Measurements from ENCODE around the gene PPP3R1.

The PPP3R1 gene

DNA sequence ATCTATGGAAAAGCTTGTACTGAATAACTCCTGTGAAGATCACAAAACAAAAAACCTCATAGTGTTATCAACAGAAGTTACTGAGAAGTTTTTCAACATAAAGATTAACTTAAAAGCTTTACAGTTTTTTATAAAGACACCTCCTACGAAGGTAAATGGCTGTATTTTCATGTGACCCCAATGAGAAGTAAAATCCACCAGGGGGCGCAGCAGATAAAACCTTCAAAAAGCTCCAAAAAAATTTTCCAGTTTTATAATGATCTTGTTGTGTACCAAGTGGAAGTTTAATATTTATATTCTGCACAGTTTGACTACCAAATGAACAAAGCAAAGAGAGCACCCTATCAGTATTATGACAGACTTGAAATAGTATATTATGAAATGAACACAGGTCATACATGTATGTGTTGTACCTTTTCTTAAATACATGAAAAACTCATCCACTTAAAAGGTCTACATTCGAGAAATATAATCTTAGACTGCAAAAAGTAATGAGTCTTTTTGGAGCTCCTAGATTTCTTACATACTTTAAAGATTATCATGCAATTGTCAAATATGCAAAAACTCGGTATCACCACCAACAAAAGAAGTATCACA lies 56.1 kb downstream of the PPP3R1 start:
- Histone ChIP-seq H3K9me3 (ENCODE audit: insufficient read depth, low read depth, low read length) (no peaks in the 10 kb centered on the region), H3K4me3 (ENCODE audit: low read depth, low read length) (no peak overlapping the region), H3K79me1 (ENCODE audit: low read length) (no peaks in the 10 kb centered on the region), H4K91ac (ENCODE audit: low read depth, low read length) (no peak overlapping the region), H3K79me2 (ENCODE audit: control insufficient read depth, insufficient read depth, low read length, poor library complexity) (no peaks in the 10 kb centered on the region), H3K4me2 (ENCODE audit: low read length) (no peak overlapping the region), H3K27me3 (ENCODE audit: insufficient read depth, low read length) (no peaks in the 10 kb centered on the region), H3K14ac (ENCODE audit: low read length) (no peak overlapping the region), H3K23ac (ENCODE audit: low read length) (no peak overlapping the region), H2BK5ac (ENCODE audit: low read depth, low read length, poor library complexity) (no peak overlapping the region), H2BK12ac (ENCODE audit: low read length) (no peak overlapping the region), H3K9ac (ENCODE audit: low read length) (no peak overlapping the region), H2BK120ac (ENCODE audit: insufficient read depth, low read length, poor library complexity) (no peak overlapping the region), H3K18ac (ENCODE audit: low read length) (no peak overlapping the region), H3K36me3 (ENCODE audit: control insufficient read depth in 1 of 2, insufficient read depth in 2 of 2, low read length in 2 of 2) (no peaks in the 10 kb centered on the region), H4K12ac (ENCODE audit: low read depth, low read length) (no peak overlapping the region), H3K27ac (ENCODE audit: low read depth, low read length) (no peak overlapping the region), H4K8ac (ENCODE audit: low read depth, low read length) (no peak overlapping the region), H2AK5ac (ENCODE audit: low read length) (no peak overlapping the region), H2AFZ (ENCODE audit: insufficient read depth, low read length, poor library complexity) (no peak overlapping the region), H3K4me1 (ENCODE audit: control insufficient read depth in 1 of 2, insufficient read depth in 2 of 2, low read length in 2 of 2) (no peaks in the 10 kb centered on the region), H3K4ac (ENCODE audit: low read depth, low read length) (no peak overlapping the region)
- WGBS (ENCODE audit: extremely low coverage, insufficient coverage, insufficient read length), result no CpG with 5 or more reads among the region's 4 CpGs
- DNase-seq, result peak; percentile 13 to 83

DNA sequence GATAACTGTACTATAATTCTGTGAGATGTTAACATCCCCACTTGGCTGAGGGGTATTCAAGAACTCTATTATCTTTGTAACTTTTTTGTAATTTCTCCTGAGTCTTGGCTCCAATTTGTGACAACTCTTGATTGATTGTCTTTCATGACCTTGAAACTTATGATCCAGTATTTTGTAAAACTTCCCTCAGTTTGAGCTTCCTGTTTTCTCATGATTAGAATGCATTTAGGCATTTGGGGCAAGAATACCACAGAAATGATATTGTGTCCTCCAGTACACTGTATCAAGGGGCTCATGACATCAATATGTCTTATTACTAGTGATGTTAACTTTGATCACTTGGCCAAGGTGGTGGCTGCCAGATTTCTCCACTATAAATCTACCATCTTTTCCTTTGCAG lies 57.2 kb downstream of the PPP3R1 start:
- no peaks in the 10 kb centered on the region for H3K4me1 ChIP-seq (ENCODE audit: control insufficient read depth in 1 of 2, insufficient read depth in 2 of 2, low read length in 2 of 2)
- no peak overlapping the region for H2AK5ac ChIP-seq (ENCODE audit: low read length)
- no peak overlapping the region for H2AFZ ChIP-seq (ENCODE audit: insufficient read depth, low read length, poor library complexity)
- no peaks in the 10 kb centered on the region for H3K79me1 ChIP-seq (ENCODE audit: low read length)
- DNase-seq, result no peak
- H3K27ac ChIP-seq (ENCODE audit: low read depth, low read length), result no peak overlapping the region
- no peak overlapping the region for H4K8ac ChIP-seq (ENCODE audit: low read depth, low read length)
- H3K9me3 ChIP-seq (ENCODE audit: insufficient read depth, low read depth, low read length), result no peaks in the 10 kb centered on the region
- H3K4ac ChIP-seq (ENCODE audit: low read depth, low read length), result no peak overlapping the region
- H3K9ac ChIP-seq (ENCODE audit: low read length), result no peak overlapping the region
- H3K18ac ChIP-seq (ENCODE audit: low read length), result no peak overlapping the region
- H2BK5ac ChIP-seq (ENCODE audit: low read depth, low read length, poor library complexity), result no peak overlapping the region
- H3K23ac ChIP-seq (ENCODE audit: low read length), result no peak overlapping the region
- H4K91ac ChIP-seq (ENCODE audit: low read depth, low read length), result no peak overlapping the region
- no peaks in the 10 kb centered on the region for H3K27me3 ChIP-seq (ENCODE audit: insufficient read depth, low read length)
- no peaks in the 10 kb centered on the region for H3K79me2 ChIP-seq (ENCODE audit: control insufficient read depth, insufficient read depth, low read length, poor library complexity)
- no peak overlapping the region for H4K12ac ChIP-seq (ENCODE audit: low read depth, low read length)
- H3K4me2 ChIP-seq (ENCODE audit: low read length), result no peak overlapping the region
- no peak overlapping the region for H3K14ac ChIP-seq (ENCODE audit: low read length)
- no peak overlapping the region for H2BK12ac ChIP-seq (ENCODE audit: low read length)
- H2BK120ac ChIP-seq (ENCODE audit: insufficient read depth, low read length, poor library complexity), result no peak overlapping the region
- H3K4me3 ChIP-seq (ENCODE audit: low read depth, low read length), result no peak overlapping the region
- no peaks in the 10 kb centered on the region for H3K36me3 ChIP-seq (ENCODE audit: control insufficient read depth in 1 of 2, insufficient read depth in 2 of 2, low read length in 2 of 2)

DNA sequence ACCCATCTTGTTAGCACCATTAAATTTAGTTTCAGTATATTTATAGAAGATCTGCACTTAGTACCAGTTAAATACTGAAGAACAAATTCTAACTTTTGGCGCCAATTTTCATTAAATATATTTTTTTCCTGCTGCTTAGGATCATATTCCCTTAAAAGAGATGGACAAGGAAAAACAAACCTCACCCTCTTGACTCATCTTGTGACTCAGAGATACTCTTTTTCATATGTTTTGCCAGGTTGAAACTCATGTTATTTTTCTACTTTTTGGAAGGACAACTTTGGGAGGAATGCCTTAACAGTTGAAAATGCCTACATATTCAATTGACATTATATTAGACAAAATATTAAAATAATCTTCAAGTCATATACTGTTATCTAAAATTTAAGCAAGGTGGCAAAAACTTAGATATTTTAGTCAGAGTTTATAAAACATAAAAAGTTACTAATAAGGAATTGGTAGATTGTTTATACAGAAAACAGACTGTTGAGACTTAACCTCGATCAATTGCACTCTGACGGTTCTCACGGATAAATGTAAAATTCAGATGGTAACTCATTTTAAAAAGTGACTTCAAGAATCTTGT lies 58.5 kb downstream of the PPP3R1 start:
- H3K79me1 ChIP-seq (ENCODE audit: low read length), result no peaks in the 10 kb centered on the region
- H3K4me1 ChIP-seq (ENCODE audit: control insufficient read depth in 1 of 2, insufficient read depth in 2 of 2, low read length in 2 of 2), result no peaks in the 10 kb centered on the region
- H3K4ac ChIP-seq (ENCODE audit: low read depth, low read length), result no peak overlapping the region
- no peak overlapping the region for H2AK5ac ChIP-seq (ENCODE audit: low read length)
- no peak overlapping the region for H4K8ac ChIP-seq (ENCODE audit: low read depth, low read length)
- H3K27ac ChIP-seq (ENCODE audit: low read depth, low read length), result no peak overlapping the region
- no peaks in the 10 kb centered on the region for H3K36me3 ChIP-seq (ENCODE audit: control insufficient read depth in 1 of 2, insufficient read depth in 2 of 2, low read length in 2 of 2)
- no peaks in the 10 kb centered on the region for H3K9me3 ChIP-seq (ENCODE audit: insufficient read depth, low read depth, low read length)
- WGBS (ENCODE audit: extremely low coverage, insufficient coverage, insufficient read length), result no CpG with 5 or more reads among the region's 4 CpGs
- no peaks in the 10 kb centered on the region for H3K27me3 ChIP-seq (ENCODE audit: insufficient read depth, low read length)
- no peak overlapping the region for H3K9ac ChIP-seq (ENCODE audit: low read length)
- no peaks in the 10 kb centered on the region for H3K79me2 ChIP-seq (ENCODE audit: control insufficient read depth, insufficient read depth, low read length, poor library complexity)
- H3K18ac ChIP-seq (ENCODE audit: low read length), result no peak overlapping the region
- H2AFZ ChIP-seq (ENCODE audit: insufficient read depth, low read length, poor library complexity), result no peak overlapping the region
- no peak overlapping the region for H4K12ac ChIP-seq (ENCODE audit: low read depth, low read length)
- no peak overlapping the region for H3K4me2 ChIP-seq (ENCODE audit: low read length)
- no peak overlapping the region for H3K14ac ChIP-seq (ENCODE audit: low read length)
- no peak overlapping the region for H2BK120ac ChIP-seq (ENCODE audit: insufficient read depth, low read length, poor library complexity)
- no peak overlapping the region for H4K91ac ChIP-seq (ENCODE audit: low read depth, low read length)
- no peak overlapping the region for H2BK5ac ChIP-seq (ENCODE audit: low read depth, low read length, poor library complexity)
- H3K23ac ChIP-seq (ENCODE audit: low read length), result no peak overlapping the region
- H3K4me3 ChIP-seq (ENCODE audit: low read depth, low read length), result no peak overlapping the region
- no peak overlapping the region for H2BK12ac ChIP-seq (ENCODE audit: low read length)
- no peak for DNase-seq

DNA sequence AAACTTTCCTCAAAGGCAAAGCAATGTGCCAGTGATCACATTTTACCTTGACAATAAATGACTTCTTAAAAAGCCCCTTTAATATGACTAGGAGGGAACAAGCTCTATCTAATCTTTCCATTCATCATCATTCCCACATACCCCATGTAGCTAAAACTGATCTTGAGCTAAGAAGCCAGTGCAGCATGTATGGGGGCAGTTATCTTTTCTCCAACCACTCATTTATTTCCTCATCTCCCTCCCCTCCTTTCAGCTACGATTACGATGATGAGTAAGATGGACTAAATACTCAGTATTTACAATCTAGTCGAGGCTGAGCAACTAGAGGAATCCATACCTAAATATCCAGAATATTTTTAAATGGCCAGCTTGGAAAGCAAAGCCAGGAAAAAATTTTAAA lies 59.2 kb downstream of the PPP3R1 start:
- Histone ChIP-seq H3K18ac (ENCODE audit: low read length) (no peak overlapping the region), H4K91ac (ENCODE audit: low read depth, low read length) (no peak overlapping the region), H2BK5ac (ENCODE audit: low read depth, low read length, poor library complexity) (no peak overlapping the region), H3K79me1 (ENCODE audit: low read length) (no peaks in the 10 kb centered on the region), H3K27ac (ENCODE audit: low read depth, low read length) (no peak overlapping the region), H3K4me3 (ENCODE audit: low read depth, low read length) (no peak overlapping the region), H3K9me3 (ENCODE audit: insufficient read depth, low read depth, low read length) (no peaks in the 10 kb centered on the region), H2AFZ (ENCODE audit: insufficient read depth, low read length, poor library complexity) (no peak overlapping the region), H3K23ac (ENCODE audit: low read length) (no peak overlapping the region), H3K9ac (ENCODE audit: low read length) (no peak overlapping the region), H3K4me2 (ENCODE audit: low read length) (no peak overlapping the region), H2AK5ac (ENCODE audit: low read length) (no peak overlapping the region), H3K4me1 (ENCODE audit: control insufficient read depth in 1 of 2, insufficient read depth in 2 of 2, low read length in 2 of 2) (no peaks in the 10 kb centered on the region), H3K79me2 (ENCODE audit: control insufficient read depth, insufficient read depth, low read length, poor library complexity) (no peaks in the 10 kb centered on the region), H2BK120ac (ENCODE audit: insufficient read depth, low read length, poor library complexity) (no peak overlapping the region), H4K12ac (ENCODE audit: low read depth, low read length) (no peak overlapping the region), H3K27me3 (ENCODE audit: insufficient read depth, low read length) (no peaks in the 10 kb centered on the region), H3K36me3 (ENCODE audit: control insufficient read depth in 1 of 2, insufficient read depth in 2 of 2, low read length in 2 of 2) (no peaks in the 10 kb centered on the region), H2BK12ac (ENCODE audit: low read length) (no peak overlapping the region), H3K14ac (ENCODE audit: low read length) (no peak overlapping the region), H4K8ac (ENCODE audit: low read depth, low read length) (no peak overlapping the region), H3K4ac (ENCODE audit: low read depth, low read length) (peak overlapping the region; percentile 27)
- WGBS (ENCODE audit: extremely low coverage, insufficient coverage, insufficient read length), result no CpG with 5 or more reads among the region's 3 CpGs
- no peak for DNase-seq

Data from trophoblast cell (in vitro differentiated cells and primary cell).